DOHH2 (cell line): ENCODE data around the gene GTF2I.

Source experiments
- H3F3A ChIP-seq: fragments of 200-600 bp; sonication (generic), shearing (Covaris generic); 2 replicates; pipeline ENCODE4 v1.6.0; 2016; ENCODE audit warnings: antibody characterized with exemption, mild to moderate bottlenecking; ENCODE audit not compliant: control insufficient read depth, insufficient read depth
- H3K27ac ChIP-seq: fragments of 200-600 bp; sonication (generic); 2 replicates; pipeline ENCODE4 v1.5.1; 2014; ENCODE audit warnings: low read depth, mild to moderate bottlenecking, low read length, moderate library complexity
- H3K27me3 ChIP-seq: fragments of 200-600 bp; sonication (generic); 2 replicates; pipeline ENCODE4 v1.6.1; 2014; ENCODE audit warnings: mild to moderate bottlenecking, low read length, mixed read lengths; ENCODE audit not compliant: control insufficient read depth
- H3K36me3 ChIP-seq: fragments of 200-600 bp; sonication (generic); 2 replicates; pipeline ENCODE4 v1.6.1; 2014; ENCODE audit warnings: mild to moderate bottlenecking, low read length, moderate library complexity, mixed read lengths; ENCODE audit not compliant: control insufficient read depth
- H3K4me1 ChIP-seq: fragments of 200-600 bp; sonication (generic); 2 replicates; pipeline ENCODE4 v1.6.1; 2014; ENCODE audit warnings: mild to moderate bottlenecking, low read length, mixed read lengths; ENCODE audit not compliant: control insufficient read depth
- H3K4me2 ChIP-seq: fragments of 200-600 bp; sonication (generic); 2 replicates; pipeline ENCODE4 v1.6.0; 2014; ENCODE audit warnings: mild to moderate bottlenecking, low read length, moderate library complexity
- H3K4me3 ChIP-seq: fragments of 200-600 bp; sonication (generic); 2 replicates; pipeline ENCODE4 v1.5.1; 2014; ENCODE audit warnings: mild to moderate bottlenecking, low read length, mixed read lengths
- H3K79me2 ChIP-seq: fragments of 200-600 bp; sonication (generic); 2 replicates; pipeline ENCODE4 v1.6.1; 2014; ENCODE audit warnings: mild to moderate bottlenecking, low read length, mixed read lengths; ENCODE audit not compliant: control insufficient read depth
- H3K9me2 ChIP-seq: fragments of 200-600 bp; sonication (generic); replicated peaks from 2 replicates; pipeline ENCODE4 v1.6.1; 2014; ENCODE audit warnings: mild to moderate bottlenecking, low read length, mixed read lengths; ENCODE audit not compliant: control insufficient read depth
- H3K9me3 ChIP-seq: fragments of 200-600 bp; sonication (generic); 2 replicates; pipeline ENCODE4 v1.6.1; 2014; ENCODE audit warnings: antibody characterized with exemption, low read length, mixed read lengths; ENCODE audit not compliant: control insufficient read depth, insufficient read depth
- H4K20me1 ChIP-seq: fragments of 200-600 bp; sonication (generic); 2 replicates; pipeline ENCODE4 v1.6.0; 2014; ENCODE audit warnings: low read depth, mild to moderate bottlenecking, antibody characterized with exemption, low read length, moderate library complexity; ENCODE audit not compliant: control insufficient read depth, insufficient read depth
- EZH2phosphoT487 ChIP-seq: fragments of 200-600 bp; sonication (generic); IDR thresholded peaks from 2 replicates; pipeline ENCODE4 v1.6.1; 2017; ENCODE audit warnings: borderline replicate concordance, mild to moderate bottlenecking, antibody characterized with exemption, low read length, moderate library complexity, mixed read lengths
- TF ChIP-seq, protein P1 (sequence below): fragments of 200-600 bp; sonication (generic); IDR thresholded peaks from one replicate; pipeline ENCODE4 v1.5.1; 2014; ENCODE audit warnings: antibody characterized with exemption, mild to moderate bottlenecking, low read depth, low read length; ENCODE audit not compliant: poor library complexity, severe bottlenecking

Gene GTF2I

GRCh38 chr7:74683799-74684198, 26.3 kb downstream of the GTF2I start:
- Histone ChIP-seq H3K4me3 (no peak overlapping the region), H3K9me2 (no peaks in the 10 kb centered on the region), H3F3A (peaks cover 26% of the 10 kb centered on the region), H3K27me3 (no peaks in the 10 kb centered on the region), H3K36me3 (peaks cover 86% of the 10 kb centered on the region), H3K27ac (no peak overlapping the region), H3K79me2 (peaks cover 99% of the 10 kb centered on the region), H3K4me1 (peaks cover 11% of the 10 kb centered on the region), H3K9me3 (no peaks in the 10 kb centered on the region), H3K4me2 (no peak overlapping the region), H4K20me1 (peaks cover 35% of the 10 kb centered on the region)
- TF ChIP-seq, protein P1, sequence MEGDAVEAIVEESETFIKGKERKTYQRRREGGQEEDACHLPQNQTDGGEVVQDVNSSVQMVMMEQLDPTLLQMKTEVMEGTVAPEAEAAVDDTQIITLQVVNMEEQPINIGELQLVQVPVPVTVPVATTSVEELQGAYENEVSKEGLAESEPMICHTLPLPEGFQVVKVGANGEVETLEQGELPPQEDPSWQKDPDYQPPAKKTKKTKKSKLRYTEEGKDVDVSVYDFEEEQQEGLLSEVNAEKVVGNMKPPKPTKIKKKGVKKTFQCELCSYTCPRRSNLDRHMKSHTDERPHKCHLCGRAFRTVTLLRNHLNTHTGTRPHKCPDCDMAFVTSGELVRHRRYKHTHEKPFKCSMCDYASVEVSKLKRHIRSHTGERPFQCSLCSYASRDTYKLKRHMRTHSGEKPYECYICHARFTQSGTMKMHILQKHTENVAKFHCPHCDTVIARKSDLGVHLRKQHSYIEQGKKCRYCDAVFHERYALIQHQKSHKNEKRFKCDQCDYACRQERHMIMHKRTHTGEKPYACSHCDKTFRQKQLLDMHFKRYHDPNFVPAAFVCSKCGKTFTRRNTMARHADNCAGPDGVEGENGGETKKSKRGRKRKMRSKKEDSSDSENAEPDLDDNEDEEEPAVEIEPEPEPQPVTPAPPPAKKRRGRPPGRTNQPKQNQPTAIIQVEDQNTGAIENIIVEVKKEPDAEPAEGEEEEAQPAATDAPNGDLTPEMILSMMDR = no peak
- TF ChIP-seq EZH2phosphoT487 = no peak

- Histone ChIP-seq H3K36me3 (peaks cover 88% of the 10 kb centered on the region), H3K4me3 (no peak overlapping the region), H3F3A (peaks cover 28% of the 10 kb centered on the region), H3K27me3 (no peaks in the 10 kb centered on the region), H4K20me1 (peaks cover 31% of the 10 kb centered on the region), H3K9me3 (no peaks in the 10 kb centered on the region), H3K79me2 (peaks cover 98% of the 10 kb centered on the region), H3K9me2 (no peaks in the 10 kb centered on the region), H3K27ac (no peak overlapping the region), H3K4me1 (peaks cover 11% of the 10 kb centered on the region), H3K4me2 (no peak overlapping the region)
- TF ChIP-seq, protein P1 = no peak
- TF ChIP-seq EZH2phosphoT487 = no peak
Observed at GRCh38 chr7:74684473-74684872, 27.0 kb downstream of the GTF2I start.

DNA sequence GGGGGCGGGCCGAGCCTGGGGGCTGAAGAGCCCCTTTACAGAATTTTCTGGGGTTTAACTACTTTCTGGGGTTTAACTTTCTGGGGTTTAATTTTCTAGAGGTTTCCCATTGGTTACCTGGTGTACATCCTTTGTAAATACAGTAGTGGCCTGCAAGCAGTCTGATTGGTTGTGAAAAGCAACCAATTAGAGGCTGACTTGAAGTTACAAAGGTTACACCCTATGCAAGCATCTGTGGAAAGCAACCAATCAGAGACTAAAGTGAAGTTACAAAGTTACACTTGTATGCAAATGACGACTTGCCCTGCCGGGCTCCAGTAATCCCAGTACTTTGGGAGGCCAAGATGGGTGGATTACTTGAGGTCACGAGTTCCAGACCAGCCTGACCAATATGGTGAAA, 27.4 kb downstream of the GTF2I start:
- Histone ChIP-seq H3K9me2 (no peaks in the 10 kb centered on the region), H4K20me1 (peaks cover 29% of the 10 kb centered on the region), H3K79me2 (peaks cover 98% of the 10 kb centered on the region), H3K9me3 (no peaks in the 10 kb centered on the region), H3K4me1 (peaks cover 11% of the 10 kb centered on the region), H3K27ac (no peak overlapping the region), H3K4me2 (no peak overlapping the region), H3K27me3 (no peaks in the 10 kb centered on the region), H3K36me3 (peaks cover 90% of the 10 kb centered on the region), H3F3A (peaks cover 28% of the 10 kb centered on the region), H3K4me3 (no peak overlapping the region)
- TF ChIP-seq, protein P1 = no peak
- TF ChIP-seq EZH2phosphoT487 = no peak
